Measurements from ENCODE around the gene GRB14. TPM values are rescaled to one million over a fixed set of nuclear protein-coding genes. Genes with fewer than 3 reads are reported as not detected.
A peak's percentile ranks its signal among the peaks of the same experiment; 100 is the strongest.

GRB14 gene
- total and polyA plus RNA-seq, 2 of the 13 experiments (the other 11 are each of a cell fraction or from before 2014, with no cell fraction given): 4.6 to 5.8 TPM

GRCh38 chr2:164600763-164601162, 20.5 kb downstream of the GRB14 start:
- H3K4me3 ChIP-seq (replicated peaks in 1 of 3; ENCODE audit: insufficient read depth in 1 of 3, low read depth in 2 of 3, low read length in 3 of 3): no peak overlapping the region
- no peak for ATAC-seq
- FAIRE-seq: no peak
- no peak overlapping the region for H3K4me2 ChIP-seq (ENCODE audit: low read depth, low read length)
- BruUV-seq (replicated peaks): no TSS peak
- no peaks in the 10 kb centered on the region for H3K9me3 ChIP-seq (ENCODE audit: low read length)
- H3K9ac ChIP-seq (ENCODE audit: insufficient read depth, low read depth, low read length): no peak overlapping the region
- no peak overlapping the region for H2AFZ ChIP-seq (ENCODE audit: low read length)
- no peaks in the 10 kb centered on the region for H4K20me1 ChIP-seq (ENCODE audit: insufficient read depth, low read length)
- in situ Hi-C loops (cut with HindIII; ENCODE audit: extremely low pct_ligation_motif_present, low pct_unique_long_range_greater_than_20kb): loop anchor here (5.0 kb wide), 1 partner anchor 43 kb away; no protein-coding TSS in a partner anchor
- peaks cover 9% of the 10 kb centered on the region for H3K4me1 ChIP-seq (ENCODE audit: insufficient read depth, low read length)
- CTCF ChIA-PET (ENCODE audit: low intra/inter-chr PET ratio, low total read pairs): interaction anchor here (0.8 to 4.7 kb wide), 5 partner anchors 34 to 116 kb away, joined by 4 to 166 read pairs (median 15); no protein-coding TSS in a partner anchor
- WGBS (ENCODE audit: low lambda C conversion rate): 96% methylated on average over 1 of the region's 1 CpG
- intact Hi-C loops (cut with micrococcal nuclease; ENCODE audit: unreplicated experiment): loop anchor here (1.0 to 10.0 kb wide), 5 partner anchors 40 to 1446 kb away; no protein-coding TSS in a partner anchor
- POLR2A ChIA-PET: no interaction called here
- peak overlapping the region; percentile 32 for H3K27ac ChIP-seq (ENCODE audit: extremely low read length, insufficient read depth, low read length)
- H3K79me2 ChIP-seq (ENCODE audit: insufficient read depth, low read length): no peaks in the 10 kb centered on the region
- no peak for TF ChIP-seq ZNF629 (CRISPR knock-in tag; conservative IDR thresholded peaks at IDR 0.05)
- TF ChIP-seq PPARG (CRISPR knock-in tag; conservative IDR thresholded peaks at IDR 0.05): no peak
- TF ChIP-seq GTF2F1 (IDR thresholded peaks at IDR 0.05; ENCODE audit: low read length): no peak
- DNase-seq (ENCODE audit: low spot score): no peak
- no peaks in the 10 kb centered on the region for H3K36me3 ChIP-seq (replicated peaks in 1 of 2; ENCODE audit: control insufficient read depth in 1 of 2, insufficient read depth in 2 of 2, low read length in 2 of 2)
- no peaks in the 10 kb centered on the region for H3K27me3 ChIP-seq (ENCODE audit: control insufficient read depth in 1 of 2, insufficient read depth in 2 of 2, low read length in 2 of 2)

GRCh38 chr2:164599954-164600589, 21.2 kb downstream of the GRB14 start:
- POLR2A ChIA-PET: no interaction called here
- FAIRE-seq (peak; percentile 82), ATAC-seq (peak; percentile 99), DNase-seq (ENCODE audit: low spot score) (peak; percentile 88)
- intact Hi-C loops (cut with micrococcal nuclease; ENCODE audit: unreplicated experiment): loop anchor here (1.0 to 10.0 kb wide), 5 partner anchors 40 to 1445 kb away; no protein-coding TSS in a partner anchor
- no peaks in the 10 kb centered on the region for H4K20me1 ChIP-seq (ENCODE audit: insufficient read depth, low read length)
- H2AFZ ChIP-seq (ENCODE audit: low read length): no peak overlapping the region
- 39% methylated on average over 3 of the region's 3 CpGs for WGBS (ENCODE audit: low lambda C conversion rate)
- H3K4me1 ChIP-seq (ENCODE audit: insufficient read depth, low read length): peaks cover 12% of the 10 kb centered on the region
- no peak overlapping the region for H3K4me3 ChIP-seq (replicated peaks in 1 of 3; ENCODE audit: insufficient read depth in 1 of 3, low read depth in 2 of 3, low read length in 3 of 3)
- no peaks in the 10 kb centered on the region for H3K9me3 ChIP-seq (ENCODE audit: low read length)
- no peaks in the 10 kb centered on the region for H3K79me2 ChIP-seq (ENCODE audit: insufficient read depth, low read length)
- H3K9ac ChIP-seq (ENCODE audit: insufficient read depth, low read depth, low read length): no peak overlapping the region
- BruUV-seq (replicated peaks): no TSS peak
- H3K27me3 ChIP-seq (ENCODE audit: control insufficient read depth in 1 of 2, insufficient read depth in 2 of 2, low read length in 2 of 2): no peaks in the 10 kb centered on the region
- in situ Hi-C loops (cut with HindIII; ENCODE audit: extremely low pct_ligation_motif_present, low pct_unique_long_range_greater_than_20kb): loop anchor here (5.0 kb wide), 1 partner anchor 43 kb away; no protein-coding TSS in a partner anchor
- no peak overlapping the region for H3K4me2 ChIP-seq (ENCODE audit: low read depth, low read length)
- H3K36me3 ChIP-seq (replicated peaks in 1 of 2; ENCODE audit: control insufficient read depth in 1 of 2, insufficient read depth in 2 of 2, low read length in 2 of 2): no peaks in the 10 kb centered on the region
- peak overlapping the region; percentile 32 for H3K27ac ChIP-seq (ENCODE audit: extremely low read length, insufficient read depth, low read length)
- CTCF ChIA-PET (ENCODE audit: low intra/inter-chr PET ratio, low total read pairs): interaction anchor here (0.7 to 4.7 kb wide), 9 partner anchors 21 to 1444 kb away, joined by 3 to 166 read pairs (median 4); no protein-coding TSS in a partner anchor
- TF ChIP-seq ZNF597 (CRISPR knock-in tag; IDR thresholded peaks at IDR 0.05) (no peak), ZNF12 (CRISPR knock-in tag; IDR thresholded peaks at IDR 0.05) (no peak), ZHX1 (CRISPR knock-in tag; IDR thresholded peaks at IDR 0.05; ENCODE audit: low read depth) (no peak), NKX3-1 (CRISPR knock-in tag; IDR thresholded peaks at IDR 0.05) (no peak), ZNF317 (CRISPR knock-in tag; IDR thresholded peaks at IDR 0.05) (no peak), ARID2 (CRISPR knock-in tag; IDR thresholded peaks at IDR 0.05; ENCODE audit: borderline replicate concordance) (no peak), ZNF232 (CRISPR knock-in tag; IDR thresholded peaks at IDR 0.05; ENCODE audit: borderline replicate concordance) (no peak), ATF7-NPFF (CRISPR knock-in tag; IDR thresholded peaks at IDR 0.05; ENCODE audit: low read depth) (no peak), FOSL2 (CRISPR knock-in tag; IDR thresholded peaks at IDR 0.05) (no peak), CREB1 (IDR thresholded peaks at IDR 0.05) (no peak), CREB1 (CRISPR knock-in tag; IDR thresholded peaks at IDR 0.05) (0 out of 2 replicates have a peak, but pooled peaks have one; percentile 19), HMG20B (CRISPR knock-in tag; conservative IDR thresholded peaks at IDR 0.05) (no peak), ZBTB21 (CRISPR knock-in tag; IDR thresholded peaks at IDR 0.05) (no peak)
